Fibroblast of skin of left quadriceps (primary cell): ENCODE data around the gene PRKG1.

Experiments used
- DNase-seq, 2 experiments: peaks; one replicate each; pipeline ENCODE4 v3.0.0-alpha.2; 2013; ENCODE audit warnings: low read depth in 2 of 2

PRKG1 gene

GRCh38 chr10:51076299-51076841, 2.1 kb downstream of the PRKG1 start:
- DNase-seq = no peak

- no peak for DNase-seq
Observed at GRCh38 chr10:51077074-51077473, 2.8 kb downstream of the PRKG1 start.

GRCh38 chr10:51077507-51077906, 3.2 kb downstream of the PRKG1 start:
- DNase-seq = no peak

GRCh38 chr10:51079331-51079730, 5.0 kb downstream of the PRKG1 start:
- DNase-seq = no peak

GRCh38 chr10:51079766-51080165, 5.5 kb downstream of the PRKG1 start:
- no peak for DNase-seq

- no peak for DNase-seq
Observed at GRCh38 chr10:51080311-51081006, 6.2 kb downstream of the PRKG1 start.

GRCh38 chr10:51082857-51083256, 8.6 kb downstream of the PRKG1 start:
- DNase-seq = no peak

GRCh38 chr10:51083356-51083853, 9.1 kb downstream of the PRKG1 start:
- DNase-seq = no peak

GRCh38 chr10:51085204-51085603, 10.9 kb downstream of the PRKG1 start:
- no peak for DNase-seq

- no peak for DNase-seq
Observed at GRCh38 chr10:51086710-51087109, 12.4 kb downstream of the PRKG1 start.

- DNase-seq = no peak
Observed at GRCh38 chr10:51087114-51087513, 12.8 kb downstream of the PRKG1 start.

- no peak for DNase-seq
Observed at GRCh38 chr10:51090190-51090589, 15.9 kb downstream of the PRKG1 start.

- DNase-seq = no peak
Observed at GRCh38 chr10:51092402-51092801, 18.1 kb downstream of the PRKG1 start.

GRCh38 chr10:51095444-51095843, 21.2 kb downstream of the PRKG1 start:
- no peak for DNase-seq

GRCh38 chr10:51097546-51097945, 23.3 kb downstream of the PRKG1 start:
- DNase-seq = no peak

GRCh38 chr10:51100221-51100620, 25.9 kb downstream of the PRKG1 start:
- no peak for DNase-seq

GRCh38 chr10:51103554-51104217, 29.4 kb downstream of the PRKG1 start:
- DNase-seq = no peak

- DNase-seq = no peak
Observed at GRCh38 chr10:51106311-51106945, 32.1 kb downstream of the PRKG1 start.

GRCh38 chr10:51108406-51108805, 34.1 kb downstream of the PRKG1 start:
- no peak for DNase-seq

- peak; percentile 78 to 83 for DNase-seq
Observed at GRCh38 chr10:51109801-51110533, 35.7 kb downstream of the PRKG1 start.

- no peak for DNase-seq
Observed at GRCh38 chr10:51112013-51112412, 37.7 kb downstream of the PRKG1 start.

- DNase-seq = no peak
Observed at GRCh38 chr10:51113007-51113406, 38.7 kb downstream of the PRKG1 start.
